Measurements from ENCODE around the gene TAS2R4.

DNA sequence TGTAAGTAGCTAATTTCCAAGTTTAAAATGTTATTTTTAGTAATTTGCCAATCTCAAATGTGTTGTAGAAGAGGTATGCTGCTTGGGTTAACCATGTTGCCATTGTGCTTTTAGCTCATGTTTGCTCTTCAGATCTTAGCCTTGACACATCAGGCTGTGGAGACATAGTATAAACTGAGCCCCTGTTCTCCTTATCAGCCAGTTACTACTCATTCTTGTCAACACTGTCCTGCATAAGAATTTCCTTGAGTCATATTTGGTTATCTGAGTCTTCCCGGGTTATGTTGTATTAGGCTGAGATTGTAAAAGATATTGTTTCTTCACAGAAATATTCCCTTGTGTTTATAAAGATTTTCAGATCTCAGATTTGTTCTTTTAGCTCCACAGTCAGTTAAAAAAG is 34.2 kb upstream of the TAS2R4 start:
- TF ChIP-seq, protein P1, sequence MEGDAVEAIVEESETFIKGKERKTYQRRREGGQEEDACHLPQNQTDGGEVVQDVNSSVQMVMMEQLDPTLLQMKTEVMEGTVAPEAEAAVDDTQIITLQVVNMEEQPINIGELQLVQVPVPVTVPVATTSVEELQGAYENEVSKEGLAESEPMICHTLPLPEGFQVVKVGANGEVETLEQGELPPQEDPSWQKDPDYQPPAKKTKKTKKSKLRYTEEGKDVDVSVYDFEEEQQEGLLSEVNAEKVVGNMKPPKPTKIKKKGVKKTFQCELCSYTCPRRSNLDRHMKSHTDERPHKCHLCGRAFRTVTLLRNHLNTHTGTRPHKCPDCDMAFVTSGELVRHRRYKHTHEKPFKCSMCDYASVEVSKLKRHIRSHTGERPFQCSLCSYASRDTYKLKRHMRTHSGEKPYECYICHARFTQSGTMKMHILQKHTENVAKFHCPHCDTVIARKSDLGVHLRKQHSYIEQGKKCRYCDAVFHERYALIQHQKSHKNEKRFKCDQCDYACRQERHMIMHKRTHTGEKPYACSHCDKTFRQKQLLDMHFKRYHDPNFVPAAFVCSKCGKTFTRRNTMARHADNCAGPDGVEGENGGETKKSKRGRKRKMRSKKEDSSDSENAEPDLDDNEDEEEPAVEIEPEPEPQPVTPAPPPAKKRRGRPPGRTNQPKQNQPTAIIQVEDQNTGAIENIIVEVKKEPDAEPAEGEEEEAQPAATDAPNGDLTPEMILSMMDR (IDR thresholded peaks at IDR 0.05) = no peak
- TF ChIP-seq POLR2AphosphoS5 (IDR thresholded peaks at IDR 0.05; ENCODE audit: low read depth, low read length) (no peak), SIN3A (IDR thresholded peaks at IDR 0.05; ENCODE audit: borderline replicate concordance, insufficient read depth, low read depth, low read length) (no peak)
- TF ChIP-seq, protein P2, sequence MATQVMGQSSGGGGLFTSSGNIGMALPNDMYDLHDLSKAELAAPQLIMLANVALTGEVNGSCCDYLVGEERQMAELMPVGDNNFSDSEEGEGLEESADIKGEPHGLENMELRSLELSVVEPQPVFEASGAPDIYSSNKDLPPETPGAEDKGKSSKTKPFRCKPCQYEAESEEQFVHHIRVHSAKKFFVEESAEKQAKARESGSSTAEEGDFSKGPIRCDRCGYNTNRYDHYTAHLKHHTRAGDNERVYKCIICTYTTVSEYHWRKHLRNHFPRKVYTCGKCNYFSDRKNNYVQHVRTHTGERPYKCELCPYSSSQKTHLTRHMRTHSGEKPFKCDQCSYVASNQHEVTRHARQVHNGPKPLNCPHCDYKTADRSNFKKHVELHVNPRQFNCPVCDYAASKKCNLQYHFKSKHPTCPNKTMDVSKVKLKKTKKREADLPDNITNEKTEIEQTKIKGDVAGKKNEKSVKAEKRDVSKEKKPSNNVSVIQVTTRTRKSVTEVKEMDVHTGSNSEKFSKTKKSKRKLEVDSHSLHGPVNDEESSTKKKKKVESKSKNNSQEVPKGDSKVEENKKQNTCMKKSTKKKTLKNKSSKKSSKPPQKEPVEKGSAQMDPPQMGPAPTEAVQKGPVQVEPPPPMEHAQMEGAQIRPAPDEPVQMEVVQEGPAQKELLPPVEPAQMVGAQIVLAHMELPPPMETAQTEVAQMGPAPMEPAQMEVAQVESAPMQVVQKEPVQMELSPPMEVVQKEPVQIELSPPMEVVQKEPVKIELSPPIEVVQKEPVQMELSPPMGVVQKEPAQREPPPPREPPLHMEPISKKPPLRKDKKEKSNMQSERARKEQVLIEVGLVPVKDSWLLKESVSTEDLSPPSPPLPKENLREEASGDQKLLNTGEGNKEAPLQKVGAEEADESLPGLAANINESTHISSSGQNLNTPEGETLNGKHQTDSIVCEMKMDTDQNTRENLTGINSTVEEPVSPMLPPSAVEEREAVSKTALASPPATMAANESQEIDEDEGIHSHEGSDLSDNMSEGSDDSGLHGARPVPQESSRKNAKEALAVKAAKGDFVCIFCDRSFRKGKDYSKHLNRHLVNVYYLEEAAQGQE (IDR thresholded peaks at IDR 0.05; ENCODE audit: insufficient read depth in 1 of 2, low read depth in 2 of 2, low read length in 1 of 2) = no peak

Data from Panc1 (cell line).